ENCODE measurements around the gene SMIM44. TPM values are rescaled to one million over a fixed set of nuclear protein-coding genes. Genes with fewer than 3 reads are reported as not detected.

The SMIM44 gene
- total and polyA plus RNA-seq, 9 of the 15 experiments (the other 6 are each of a cell fraction or from before 2014, with no cell fraction given): not detected

DNA sequence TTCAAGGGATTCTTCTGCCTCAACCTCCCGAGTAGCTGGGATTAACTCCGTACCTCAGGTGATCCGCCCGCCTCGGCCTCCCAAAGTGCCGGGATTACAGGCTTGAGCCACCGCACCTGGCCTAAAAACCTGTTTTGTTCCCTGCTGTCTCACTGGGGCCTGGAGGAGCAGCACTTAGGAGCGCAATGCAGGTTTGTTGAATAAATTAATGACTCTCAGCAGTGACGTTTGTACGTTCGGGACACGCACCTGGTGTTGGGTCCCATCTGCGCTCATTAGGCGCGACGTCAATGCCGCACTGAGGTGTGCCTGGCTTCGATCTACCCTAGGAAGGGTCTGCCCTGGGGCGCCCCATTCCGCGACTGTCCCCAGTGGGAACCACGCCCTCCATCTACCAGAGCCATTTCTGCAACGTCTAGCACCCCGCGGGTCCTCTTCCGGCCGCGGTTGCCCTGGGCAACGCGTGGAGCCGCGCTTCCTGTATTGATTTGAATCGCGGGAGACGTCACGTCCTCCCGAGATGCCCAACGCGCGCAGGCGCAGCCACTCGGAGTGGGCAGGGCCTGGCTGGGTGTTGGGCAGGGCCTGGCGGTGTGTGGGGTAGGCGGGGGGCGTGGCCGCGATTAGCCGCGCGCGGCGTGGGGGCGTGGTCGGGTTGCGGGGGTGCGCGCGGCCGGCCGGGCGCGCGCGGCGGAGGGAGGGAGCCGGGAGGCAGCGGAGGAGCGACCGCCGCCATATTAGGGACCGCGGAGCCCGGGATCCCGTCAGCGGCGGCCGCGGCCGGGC is 22.6 kb upstream of the SMIM44 start, which contains the start of gene FZR1 (continued):
- TF ChIP-seq, protein P1, sequence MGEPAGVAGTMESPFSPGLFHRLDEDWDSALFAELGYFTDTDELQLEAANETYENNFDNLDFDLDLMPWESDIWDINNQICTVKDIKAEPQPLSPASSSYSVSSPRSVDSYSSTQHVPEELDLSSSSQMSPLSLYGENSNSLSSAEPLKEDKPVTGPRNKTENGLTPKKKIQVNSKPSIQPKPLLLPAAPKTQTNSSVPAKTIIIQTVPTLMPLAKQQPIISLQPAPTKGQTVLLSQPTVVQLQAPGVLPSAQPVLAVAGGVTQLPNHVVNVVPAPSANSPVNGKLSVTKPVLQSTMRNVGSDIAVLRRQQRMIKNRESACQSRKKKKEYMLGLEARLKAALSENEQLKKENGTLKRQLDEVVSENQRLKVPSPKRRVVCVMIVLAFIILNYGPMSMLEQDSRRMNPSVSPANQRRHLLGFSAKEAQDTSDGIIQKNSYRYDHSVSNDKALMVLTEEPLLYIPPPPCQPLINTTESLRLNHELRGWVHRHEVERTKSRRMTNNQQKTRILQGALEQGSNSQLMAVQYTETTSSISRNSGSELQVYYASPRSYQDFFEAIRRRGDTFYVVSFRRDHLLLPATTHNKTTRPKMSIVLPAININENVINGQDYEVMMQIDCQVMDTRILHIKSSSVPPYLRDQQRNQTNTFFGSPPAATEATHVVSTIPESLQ (CRISPR knock-in tag; IDR thresholded peaks at IDR 0.05): no peak
- TF ChIP-seq TAF1 (IDR thresholded peaks at IDR 0.05; ENCODE audit: control insufficient read depth, extremely low read depth, insufficient read depth, low read length, severe bottlenecking) (peak; percentile 75), PYGO2 (tag; IDR thresholded peaks at IDR 0.05) (no peak), GATA2 (CRISPR knock-in tag; IDR thresholded peaks at IDR 0.05) (peak; percentile 91), EP400 (IDR thresholded peaks at IDR 0.05) (peak; percentile 91), CREB1 (IDR thresholded peaks at IDR 0.05) (peak; percentile 95), CREB1 (CRISPR knock-in tag; IDR thresholded peaks at IDR 0.05) (peak; percentile 95), ETV5 (CRISPR knock-in tag; IDR thresholded peaks at IDR 0.05; ENCODE audit: low read depth) (peak; percentile 94)
- TF ChIP-seq, protein P2, sequence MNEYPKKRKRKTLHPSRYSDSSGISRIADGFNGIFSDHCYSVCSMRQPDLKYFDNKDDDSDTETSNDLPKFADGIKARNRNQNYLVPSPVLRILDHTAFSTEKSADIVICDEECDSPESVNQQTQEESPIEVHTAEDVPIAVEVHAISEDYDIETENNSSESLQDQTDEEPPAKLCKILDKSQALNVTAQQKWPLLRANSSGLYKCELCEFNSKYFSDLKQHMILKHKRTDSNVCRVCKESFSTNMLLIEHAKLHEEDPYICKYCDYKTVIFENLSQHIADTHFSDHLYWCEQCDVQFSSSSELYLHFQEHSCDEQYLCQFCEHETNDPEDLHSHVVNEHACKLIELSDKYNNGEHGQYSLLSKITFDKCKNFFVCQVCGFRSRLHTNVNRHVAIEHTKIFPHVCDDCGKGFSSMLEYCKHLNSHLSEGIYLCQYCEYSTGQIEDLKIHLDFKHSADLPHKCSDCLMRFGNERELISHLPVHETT (CRISPR knock-in tag; conservative IDR thresholded peaks at IDR 0.05 in 1 of 2, IDR thresholded peaks at IDR 0.05 in 1 of 2): peak in 1 of 2 experiments; percentile 76; a peak in 2 of 4 replicates
- TF ChIP-seq, protein P3, sequence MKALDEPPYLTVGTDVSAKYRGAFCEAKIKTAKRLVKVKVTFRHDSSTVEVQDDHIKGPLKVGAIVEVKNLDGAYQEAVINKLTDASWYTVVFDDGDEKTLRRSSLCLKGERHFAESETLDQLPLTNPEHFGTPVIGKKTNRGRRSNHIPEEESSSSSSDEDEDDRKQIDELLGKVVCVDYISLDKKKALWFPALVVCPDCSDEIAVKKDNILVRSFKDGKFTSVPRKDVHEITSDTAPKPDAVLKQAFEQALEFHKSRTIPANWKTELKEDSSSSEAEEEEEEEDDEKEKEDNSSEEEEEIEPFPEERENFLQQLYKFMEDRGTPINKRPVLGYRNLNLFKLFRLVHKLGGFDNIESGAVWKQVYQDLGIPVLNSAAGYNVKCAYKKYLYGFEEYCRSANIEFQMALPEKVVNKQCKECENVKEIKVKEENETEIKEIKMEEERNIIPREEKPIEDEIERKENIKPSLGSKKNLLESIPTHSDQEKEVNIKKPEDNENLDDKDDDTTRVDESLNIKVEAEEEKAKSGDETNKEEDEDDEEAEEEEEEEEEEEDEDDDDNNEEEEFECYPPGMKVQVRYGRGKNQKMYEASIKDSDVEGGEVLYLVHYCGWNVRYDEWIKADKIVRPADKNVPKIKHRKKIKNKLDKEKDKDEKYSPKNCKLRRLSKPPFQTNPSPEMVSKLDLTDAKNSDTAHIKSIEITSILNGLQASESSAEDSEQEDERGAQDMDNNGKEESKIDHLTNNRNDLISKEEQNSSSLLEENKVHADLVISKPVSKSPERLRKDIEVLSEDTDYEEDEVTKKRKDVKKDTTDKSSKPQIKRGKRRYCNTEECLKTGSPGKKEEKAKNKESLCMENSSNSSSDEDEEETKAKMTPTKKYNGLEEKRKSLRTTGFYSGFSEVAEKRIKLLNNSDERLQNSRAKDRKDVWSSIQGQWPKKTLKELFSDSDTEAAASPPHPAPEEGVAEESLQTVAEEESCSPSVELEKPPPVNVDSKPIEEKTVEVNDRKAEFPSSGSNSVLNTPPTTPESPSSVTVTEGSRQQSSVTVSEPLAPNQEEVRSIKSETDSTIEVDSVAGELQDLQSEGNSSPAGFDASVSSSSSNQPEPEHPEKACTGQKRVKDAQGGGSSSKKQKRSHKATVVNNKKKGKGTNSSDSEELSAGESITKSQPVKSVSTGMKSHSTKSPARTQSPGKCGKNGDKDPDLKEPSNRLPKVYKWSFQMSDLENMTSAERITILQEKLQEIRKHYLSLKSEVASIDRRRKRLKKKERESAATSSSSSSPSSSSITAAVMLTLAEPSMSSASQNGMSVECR (CRISPR knock-in tag; IDR thresholded peaks at IDR 0.05): peak; percentile 97
- TF ChIP-seq, protein P4, sequence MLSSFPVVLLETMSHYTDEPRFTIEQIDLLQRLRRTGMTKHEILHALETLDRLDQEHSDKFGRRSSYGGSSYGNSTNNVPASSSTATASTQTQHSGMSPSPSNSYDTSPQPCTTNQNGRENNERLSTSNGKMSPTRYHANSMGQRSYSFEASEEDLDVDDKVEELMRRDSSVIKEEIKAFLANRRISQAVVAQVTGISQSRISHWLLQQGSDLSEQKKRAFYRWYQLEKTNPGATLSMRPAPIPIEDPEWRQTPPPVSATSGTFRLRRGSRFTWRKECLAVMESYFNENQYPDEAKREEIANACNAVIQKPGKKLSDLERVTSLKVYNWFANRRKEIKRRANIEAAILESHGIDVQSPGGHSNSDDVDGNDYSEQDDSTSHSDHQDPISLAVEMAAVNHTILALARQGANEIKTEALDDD (IDR thresholded peaks at IDR 0.05): no peak
- TF ChIP-seq, protein P5, sequence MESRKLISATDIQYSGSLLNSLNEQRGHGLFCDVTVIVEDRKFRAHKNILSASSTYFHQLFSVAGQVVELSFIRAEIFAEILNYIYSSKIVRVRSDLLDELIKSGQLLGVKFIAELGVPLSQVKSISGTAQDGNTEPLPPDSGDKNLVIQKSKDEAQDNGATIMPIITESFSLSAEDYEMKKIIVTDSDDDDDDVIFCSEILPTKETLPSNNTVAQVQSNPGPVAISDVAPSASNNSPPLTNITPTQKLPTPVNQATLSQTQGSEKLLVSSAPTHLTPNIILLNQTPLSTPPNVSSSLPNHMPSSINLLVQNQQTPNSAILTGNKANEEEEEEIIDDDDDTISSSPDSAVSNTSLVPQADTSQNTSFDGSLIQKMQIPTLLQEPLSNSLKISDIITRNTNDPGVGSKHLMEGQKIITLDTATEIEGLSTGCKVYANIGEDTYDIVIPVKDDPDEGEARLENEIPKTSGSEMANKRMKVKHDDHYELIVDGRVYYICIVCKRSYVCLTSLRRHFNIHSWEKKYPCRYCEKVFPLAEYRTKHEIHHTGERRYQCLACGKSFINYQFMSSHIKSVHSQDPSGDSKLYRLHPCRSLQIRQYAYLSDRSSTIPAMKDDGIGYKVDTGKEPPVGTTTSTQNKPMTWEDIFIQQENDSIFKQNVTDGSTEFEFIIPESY (CRISPR knock-in tag; IDR thresholded peaks at IDR 0.05): 0 out of 2 replicates have a peak, but pooled peaks have one; percentile 39

All from K562 (cell line).